Spleen (tissue), 7 donors: Measurements from ENCODE around the gene RPS6KC1.

Experiments
- CTCF ChIP-seq, 11 experiments: fragments of 200-600 bp in 7 of 11; fragments of 450-650 bp in 4 of 11; sonication (generic) in 4 of 11; IDR thresholded peaks in 8 of 11; conservative IDR thresholded peaks in 3 of 11; 1 replicate in 7 of 11; 2 replicates in 4 of 11; pipeline versions ENCODE4 v1.4.0 to v1.8.0; 2016 to 2021; ENCODE audit warnings: antibody characterized with exemption in 11 of 11, inconsistent platforms in 4 of 11, mild to moderate bottlenecking in 1 of 11
- POLR2A ChIP-seq, 3 donors: fragments of 450-650 bp; IDR thresholded peaks; one replicate each; pipeline ENCODE4 v1.5.1; 2017; ENCODE audit warnings: antibody characterized with exemption in 3 of 3, mild to moderate bottlenecking in 1 of 3
- POLR2AphosphoS5 ChIP-seq, 3 donors: sonication (generic); formaldehyde crosslinking; IDR thresholded peaks; one replicate each; pipeline ENCODE4 v1.5.1; 2017; ENCODE audit warnings: antibody characterized with exemption in 3 of 3
- donor health status: DM: no; HTN: no; CAD: no; lungs with moderate emphysema.
- donor health status: DM: no; HTN: no; CAD: no.
- donor health status: DM: no; HTN: no; CAD: no.

DNA sequence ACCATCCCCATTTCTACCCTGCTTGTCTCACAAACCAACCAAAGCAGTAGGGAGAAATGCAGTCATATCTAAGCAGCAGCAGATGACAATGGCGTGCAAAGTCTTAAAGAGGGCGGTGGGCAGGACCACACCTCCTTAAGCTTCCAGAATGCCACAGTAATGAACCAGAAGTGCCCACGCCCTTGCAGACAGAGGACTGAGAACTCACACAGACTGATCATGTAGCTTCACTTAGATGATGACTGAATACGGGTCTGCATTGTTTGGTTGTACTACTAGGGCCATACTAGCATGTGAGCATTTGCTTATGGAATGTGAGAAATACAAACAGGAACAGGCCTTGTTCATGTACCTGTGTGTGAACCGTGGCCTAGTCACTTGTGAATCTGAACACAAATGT, 246.0 kb downstream of the RPS6KC1 start:
- TF ChIP-seq CTCF (IDR thresholded peaks at IDR 0.05 in 8 of 11, conservative IDR thresholded peaks at IDR 0.05 in 3 of 11): no peak
- TF ChIP-seq POLR2AphosphoS5 (IDR thresholded peaks at IDR 0.05): no peak
- TF ChIP-seq POLR2A (IDR thresholded peaks at IDR 0.05): no peak
